SK-N-MC (cell line): ENCODE measurements around the gene CDK8.

ENCODE experiments used
- EZH2 ChIP-seq: fragments of 200-600 bp; sonication (generic); IDR thresholded peaks from one replicate; pipeline ENCODE4 v1.6.1; 2017; ENCODE audit warnings: antibody characterized with exemption
- FOXP2 ChIP-seq: optimal IDR thresholded peaks from 2 replicates; pipeline ENCODE3; 2011; ENCODE audit warnings: mild to moderate bottlenecking, moderate library complexity; ENCODE audit not compliant: insufficient read depth; ENCODE audit errors: extremely low read length, control extremely low read depth
- POLR2AphosphoS5 ChIP-seq: IDR thresholded peaks from 2 replicates; pipeline ENCODE4 v1.6.1; 2012; ENCODE audit warnings: mild to moderate bottlenecking, low read depth, low read length, borderline replicate concordance

GRCh38 chr13:26310003-26310402, 56.1 kb downstream of the CDK8 start:
- no peak for TF ChIP-seq EZH2
- no peak for TF ChIP-seq POLR2AphosphoS5
- no peak for TF ChIP-seq FOXP2
